Hindlimb muscle (tissue), 1 donor: ENCODE data around the gene VWA7. TPM values are rescaled to one million over a fixed set of nuclear protein-coding genes. Genes with fewer than 3 reads are reported as not detected.

Experiments
- DNase-seq: peaks from one replicate; pipeline ENCODE4 v3.0.0-alpha.2; 2013
- polyA plus RNA-seq: library from polyadenylated mRNA; unstranded; fragments of 120-200 nt; gene quantifications from one replicate; pipeline ENCODE4 v1.2.1, GENCODE V29; 2013; ENCODE audit not compliant: insufficient read length

Gene VWA7
- polyA plus RNA-seq, 1 donor = 2.5 TPM

DNA sequence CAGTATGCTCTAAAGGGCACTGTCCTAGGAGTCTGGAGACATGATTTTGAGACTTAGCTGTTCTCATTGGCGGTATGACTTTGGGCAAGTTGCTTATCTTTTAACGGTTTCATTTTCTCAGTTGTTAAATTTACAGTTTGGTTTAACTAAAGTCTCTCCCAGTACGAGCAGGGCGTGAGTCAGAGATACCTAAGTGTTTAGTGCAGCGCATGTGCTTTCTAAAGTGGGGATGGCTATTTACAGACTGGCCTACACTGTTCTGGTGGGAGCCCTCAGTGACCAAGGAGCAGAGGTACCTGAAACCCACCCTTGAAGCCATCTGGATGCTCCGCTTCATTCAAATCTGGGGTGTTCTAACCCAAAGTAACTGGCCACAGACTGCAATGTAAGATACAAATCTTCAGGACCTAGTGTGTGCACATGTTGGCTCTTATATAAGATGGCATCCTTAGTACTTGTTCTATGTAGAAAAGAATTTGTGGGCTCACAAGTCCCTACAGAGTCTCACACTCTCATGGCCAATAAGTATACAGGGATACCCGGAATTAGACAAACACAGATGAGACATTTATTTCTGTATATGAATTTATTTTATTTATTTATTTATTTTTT, 26.6 kb downstream of the VWA7 start:
- no peak for DNase-seq

- DNase-seq = no peak
Measured at GRCh38 chr6:31749301-31750036, 27.7 kb downstream of the VWA7 start.

DNA sequence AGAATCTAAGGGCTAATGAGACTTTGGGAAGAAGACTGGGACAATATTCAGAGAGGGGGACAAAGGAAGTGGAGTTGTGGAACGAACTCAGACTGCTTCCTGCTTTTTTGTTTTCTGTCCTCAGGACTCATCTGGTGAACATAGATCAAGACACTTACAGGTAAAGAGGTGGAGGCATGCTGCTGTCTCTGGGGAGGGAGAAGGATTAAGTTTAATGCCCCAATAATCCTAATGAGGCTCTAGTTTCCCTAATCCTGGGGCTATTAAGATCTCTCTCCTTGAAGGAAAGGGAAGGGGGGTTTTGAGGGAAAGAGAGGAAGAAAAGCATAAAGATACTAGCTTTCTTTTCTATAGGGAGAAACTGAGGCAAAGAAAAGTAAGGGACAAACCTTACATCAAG, 32.7 kb downstream of the VWA7 start:
- DNase-seq = no peak

DNA sequence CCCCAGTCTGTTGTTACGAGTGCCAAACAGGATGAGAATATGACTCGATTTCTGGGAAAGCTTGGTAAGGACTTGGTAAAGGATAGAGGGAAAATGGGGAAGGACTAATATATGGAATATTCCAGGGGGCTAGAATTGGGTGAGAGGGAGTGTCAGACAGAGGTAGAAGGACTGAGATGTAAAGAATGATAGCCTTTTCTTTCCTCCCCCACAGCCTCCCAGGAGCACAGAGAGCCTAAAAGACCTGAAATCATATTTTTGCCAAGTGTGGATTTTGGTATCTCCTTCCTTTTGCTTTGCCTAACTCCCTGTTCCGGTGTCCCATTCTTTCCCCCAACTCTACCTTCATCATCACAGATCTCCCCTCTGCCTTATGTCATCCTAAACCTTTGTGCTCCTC, 34.2 kb downstream of the VWA7 start:
- DNase-seq = no peak

GRCh38 chr6:31741815-31742214, 35.3 kb downstream of the VWA7 start:
- DNase-seq = no peak

GRCh38 chr6:31740397-31741223, 36.5 kb downstream of the VWA7 start:
- no peak for DNase-seq

DNA sequence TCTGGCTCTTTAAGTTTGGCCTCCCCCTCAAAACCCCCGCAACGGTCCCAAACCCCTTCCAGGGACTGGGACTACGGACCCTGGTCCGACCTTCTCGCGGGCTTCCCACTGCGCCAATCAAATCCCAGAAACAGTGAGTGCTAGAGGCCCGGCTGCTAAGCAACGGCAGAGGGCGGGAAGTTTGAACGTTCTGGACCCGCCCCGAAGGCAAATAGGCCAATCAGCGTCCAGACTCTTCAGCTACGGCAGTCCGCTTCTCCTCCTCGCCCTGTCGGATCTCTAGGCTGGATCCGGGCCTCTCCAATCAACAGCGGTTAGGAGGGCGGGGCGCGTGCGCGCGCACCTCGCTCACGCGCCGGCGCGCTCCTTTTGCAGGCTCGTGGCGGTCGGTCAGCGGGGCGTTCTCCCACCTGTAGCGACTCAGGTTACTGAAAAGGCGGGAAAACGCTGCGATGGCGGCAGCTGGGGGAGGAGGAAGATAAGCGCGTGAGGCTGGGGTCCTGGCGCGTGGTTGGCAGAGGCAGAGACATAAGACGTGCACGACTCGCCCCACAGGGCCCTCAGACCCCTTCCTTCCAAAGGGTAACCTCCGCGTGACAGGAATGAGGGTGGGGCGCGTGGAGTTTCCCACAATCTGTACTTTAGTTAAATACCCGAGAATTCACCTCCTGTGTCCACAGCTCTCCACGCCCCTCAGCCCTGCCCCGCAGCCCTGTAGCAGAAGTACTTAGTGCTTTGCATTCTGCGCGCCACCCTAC, 37.3 kb downstream of the VWA7 start, which contains the start of gene MSH5:
Gene MSH5, plus strand, starts transcription at position 367 of the 758 bp plus-strand sequence. CDS start 462 bp downstream, outside the sequence.
- peak; percentile 98 for DNase-seq

DNA sequence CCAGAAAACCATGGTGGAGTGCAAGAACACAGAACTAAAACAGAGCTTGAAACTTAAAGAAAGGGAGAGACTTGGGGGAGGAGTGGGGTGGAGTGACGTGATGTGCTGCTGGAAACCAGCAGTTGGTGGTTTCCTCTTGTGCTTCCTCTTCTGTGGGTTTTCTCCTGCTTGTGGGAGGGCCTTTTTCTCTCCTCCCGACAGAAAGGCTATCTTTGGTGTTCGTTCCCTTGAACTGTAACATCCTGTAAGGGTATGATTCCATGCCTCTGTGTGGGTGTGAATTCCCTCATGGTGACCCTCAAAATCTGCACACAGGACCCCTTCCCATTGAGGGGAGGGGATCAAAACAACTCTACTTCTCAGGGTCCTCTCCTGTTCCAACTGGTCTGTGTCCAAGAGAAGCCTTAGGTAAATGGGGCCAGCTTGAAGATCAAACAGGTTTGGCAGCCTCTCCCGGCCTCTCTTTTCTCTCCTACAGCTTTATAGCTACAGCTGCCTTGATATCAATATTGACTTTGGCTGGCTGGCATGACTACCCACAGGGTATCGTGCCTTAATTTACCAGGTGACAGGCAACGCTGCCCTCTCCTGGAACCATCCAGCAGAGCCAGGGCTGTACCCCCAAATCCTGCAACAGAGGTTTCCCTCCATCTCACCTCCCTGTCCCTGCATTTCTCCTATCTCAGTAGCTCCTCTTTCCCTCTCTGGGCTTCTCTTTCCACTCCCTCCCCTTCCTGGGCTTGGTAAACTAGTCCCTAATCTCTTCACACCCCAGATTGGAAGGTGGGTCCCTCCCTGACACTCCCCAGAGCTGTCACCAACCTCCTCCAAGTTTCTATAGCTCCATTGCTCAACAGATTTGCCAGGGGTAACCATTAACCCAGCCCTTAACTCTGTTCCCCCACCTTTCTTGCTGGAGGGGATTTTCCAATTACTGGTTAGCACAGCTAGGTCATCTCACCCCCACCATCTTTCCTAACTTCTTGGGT, 38.8 kb downstream of the VWA7 start:
- DNase-seq = peak; percentile 56

DNA sequence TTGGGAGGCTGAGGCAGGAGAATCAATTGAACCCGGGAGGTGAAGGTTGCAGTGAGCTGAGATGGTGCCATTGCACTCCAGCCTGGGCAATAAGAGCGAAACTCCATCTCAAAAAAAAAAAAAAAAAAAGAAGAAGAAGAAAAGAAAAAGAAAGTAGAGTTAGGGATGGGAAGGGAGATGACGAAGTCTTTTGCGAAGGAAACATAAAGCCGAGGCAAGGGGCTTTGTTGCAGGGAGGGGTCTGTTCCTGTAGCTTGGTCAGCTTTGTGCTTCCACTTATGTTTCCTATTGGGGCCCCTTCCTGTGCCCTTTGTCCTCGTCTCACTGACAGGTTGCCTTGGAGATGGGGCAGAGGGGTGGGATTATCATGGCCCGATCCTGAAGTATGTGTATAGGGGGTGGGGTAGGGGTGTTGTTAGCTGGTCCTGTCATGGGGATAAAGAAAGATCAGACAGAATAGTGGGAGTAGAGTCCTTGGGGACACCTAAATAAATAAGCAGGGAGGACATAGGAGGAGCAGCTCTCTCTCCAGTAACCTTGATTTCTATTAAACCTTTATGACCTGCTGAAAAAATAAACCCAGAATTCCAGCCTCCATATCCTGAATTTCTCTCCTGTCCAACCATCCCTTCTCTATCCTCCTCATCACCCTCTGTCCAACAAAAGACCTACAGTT, 39.7 kb downstream of the VWA7 start:
- no peak for DNase-seq

GRCh38 chr6:31736768-31737314, 40.3 kb downstream of the VWA7 start:
- no peak for DNase-seq

GRCh38 chr6:31736021-31736767, 40.9 kb downstream of the VWA7 start, which contains the start of gene CLIC1:
Gene CLIC1 (minus strand): TSS chr6:31736530. CDS start chr6:31736300, 230 bp downstream.
- peak; percentile 86 for DNase-seq

- no peak for DNase-seq
Measured at GRCh38 chr6:31734821-31735406, 42.2 kb downstream of the VWA7 start.

DNA sequence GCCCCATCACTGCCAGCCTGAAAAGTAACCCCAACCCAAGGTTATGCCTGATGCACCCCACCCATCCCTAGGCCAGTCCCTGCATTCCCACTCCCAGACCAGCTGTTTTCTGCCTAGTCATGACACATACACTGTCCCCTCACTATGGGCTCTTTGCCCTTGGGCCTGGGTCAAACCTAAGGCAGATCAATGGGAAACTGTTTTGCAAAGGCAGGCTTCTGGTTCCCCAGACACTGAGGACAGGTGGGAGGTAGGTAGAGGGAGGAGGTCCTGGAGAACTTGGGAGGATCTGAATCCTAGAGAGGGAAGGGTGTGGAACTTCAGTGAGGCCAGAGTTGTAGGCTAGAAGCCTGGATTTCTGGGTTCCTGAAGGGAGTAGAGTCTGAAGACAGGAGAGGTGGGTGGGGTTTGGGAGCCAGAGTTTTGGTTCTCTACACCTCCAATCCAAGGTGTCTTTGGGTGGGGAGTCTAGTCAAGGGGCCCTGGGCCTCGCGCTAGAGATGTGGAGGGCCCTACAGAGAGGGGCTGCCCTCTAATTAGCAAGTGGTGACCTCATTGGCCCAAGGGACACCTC, 42.8 kb downstream of the VWA7 start:
- no peak for DNase-seq

DNA sequence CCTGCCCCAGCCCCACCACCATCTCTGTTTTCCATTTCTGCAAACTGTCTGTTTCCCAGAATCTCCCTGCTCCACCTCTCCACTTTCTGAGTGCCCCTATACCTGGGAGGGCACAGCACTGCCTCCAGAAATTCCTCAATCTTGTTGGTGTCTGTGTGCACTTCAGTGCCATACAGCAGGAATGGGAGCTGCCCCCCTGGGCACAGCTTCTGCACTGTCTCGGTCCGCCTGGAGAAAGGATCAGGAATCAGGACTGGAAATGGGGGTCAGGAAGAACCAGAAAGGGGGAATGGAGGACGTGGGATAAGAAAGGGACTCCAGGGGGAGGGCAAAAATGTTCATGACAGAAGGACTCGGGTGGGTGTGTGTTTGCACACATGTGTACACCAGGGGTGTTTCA, 43.4 kb downstream of the VWA7 start:
- DNase-seq = no peak

GRCh38 chr6:31732029-31732428, 45.1 kb downstream of the VWA7 start:
- no peak for DNase-seq

- DNase-seq = no peak
Measured at GRCh38 chr6:31730631-31731086, 46.5 kb downstream of the VWA7 start.

DNA sequence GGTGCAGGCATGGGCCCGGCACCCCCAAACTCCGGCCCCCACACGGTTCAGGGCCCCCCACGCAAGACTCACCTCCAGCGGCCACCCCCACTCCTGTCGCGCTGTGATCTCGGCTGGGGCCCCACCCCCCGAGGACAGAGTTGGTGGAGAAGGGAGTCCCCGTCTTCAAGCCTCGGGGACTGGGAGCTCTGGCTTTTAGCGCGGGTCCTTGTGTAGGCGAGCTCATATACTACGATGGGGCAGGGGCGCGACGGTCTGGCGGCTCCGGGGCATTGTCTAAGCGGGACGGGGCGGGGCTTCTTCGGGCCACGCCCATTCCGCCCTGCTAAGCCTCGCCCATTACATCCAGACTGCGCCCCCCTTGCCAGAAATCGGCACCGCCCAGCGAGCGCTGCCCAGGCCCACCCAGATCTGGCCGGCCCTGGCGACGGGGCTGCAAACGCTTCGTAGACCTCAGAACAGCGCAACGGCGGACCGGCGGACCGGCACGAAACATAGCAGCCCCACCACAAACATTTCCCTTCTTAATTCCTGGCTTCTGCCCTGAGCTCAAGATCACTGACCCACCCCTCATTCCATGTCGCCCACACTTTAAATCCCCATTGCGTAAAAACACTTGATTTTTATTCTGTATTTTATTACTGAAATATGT, 47.0 kb downstream of the VWA7 start:
- DNase-seq = peak; percentile 96

- DNase-seq = peak; percentile 92
Measured at GRCh38 chr6:31729515-31729978, 47.6 kb downstream of the VWA7 start.
